ENCODE measurements around the gene PGA3.

Gene PGA3

DNA sequence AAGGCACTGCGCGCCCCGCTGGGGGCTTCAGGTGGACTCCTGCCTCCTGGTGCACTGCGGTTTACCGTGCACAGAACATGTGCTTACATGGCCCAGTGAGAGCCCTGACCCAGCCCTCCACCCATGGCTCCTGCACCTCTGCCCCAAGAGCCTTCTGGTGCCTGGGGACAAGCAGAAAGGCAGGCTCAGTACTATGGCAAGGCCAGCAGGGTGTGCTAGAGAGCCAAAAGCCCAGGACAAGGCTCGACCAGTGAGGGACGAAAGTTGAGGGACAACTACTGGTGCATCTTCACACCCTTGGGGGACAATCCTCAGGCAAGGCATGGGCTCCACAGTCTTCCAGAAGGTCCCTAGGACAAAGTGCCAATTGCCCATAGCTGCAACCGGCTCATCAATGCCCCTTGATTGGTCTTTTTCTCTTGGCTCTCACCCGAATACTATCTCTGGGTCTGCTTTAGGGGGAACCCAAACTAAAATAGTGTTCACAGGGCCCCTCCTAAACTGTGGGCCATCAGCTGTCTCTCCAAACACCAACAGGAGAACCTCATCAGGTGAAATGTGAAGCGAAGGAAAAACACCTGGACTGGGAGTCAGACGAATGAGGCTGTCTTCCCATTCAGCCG is 51.2 kb downstream of the PGA3 start:
- peak; percentile 67 for DNase-seq

DNA sequence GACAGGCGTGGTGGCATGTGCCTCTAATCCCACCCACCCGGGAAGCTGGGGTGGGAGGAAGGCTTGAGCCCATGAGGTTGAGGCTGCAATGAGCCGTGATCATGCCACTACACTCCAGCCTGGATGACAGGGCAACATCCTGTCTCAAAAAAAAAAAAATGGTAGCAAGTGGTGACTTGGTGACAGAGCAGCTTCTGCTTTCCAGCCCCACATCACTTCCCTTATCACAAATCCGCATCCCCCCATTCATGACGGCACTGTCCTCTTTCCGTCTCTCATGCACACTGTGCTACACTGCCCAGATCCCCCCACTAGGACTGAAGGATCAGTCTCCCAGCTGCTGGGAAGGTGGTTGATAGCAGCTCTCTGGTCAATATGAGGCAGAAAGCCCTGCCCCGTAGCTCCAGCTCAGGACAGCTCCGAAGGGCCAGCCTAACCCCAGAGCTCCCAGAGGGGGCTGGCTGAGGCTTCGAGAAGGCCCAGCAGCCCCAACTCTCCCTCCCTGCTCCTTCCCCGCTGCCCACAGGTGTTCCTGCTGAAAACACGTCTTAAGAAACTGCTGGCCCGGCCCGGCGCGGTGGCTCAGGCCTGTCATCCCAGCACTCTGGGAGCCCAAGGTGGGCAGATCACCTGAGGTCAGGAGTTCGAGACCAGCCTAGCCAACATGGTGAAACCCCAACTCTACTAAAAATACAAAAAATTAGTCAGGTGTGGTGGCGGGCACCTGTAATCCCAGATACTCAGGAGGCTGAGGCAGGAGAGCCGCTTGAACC is 53.6 kb downstream of the PGA3 start:
- no peak for DNase-seq

DNA sequence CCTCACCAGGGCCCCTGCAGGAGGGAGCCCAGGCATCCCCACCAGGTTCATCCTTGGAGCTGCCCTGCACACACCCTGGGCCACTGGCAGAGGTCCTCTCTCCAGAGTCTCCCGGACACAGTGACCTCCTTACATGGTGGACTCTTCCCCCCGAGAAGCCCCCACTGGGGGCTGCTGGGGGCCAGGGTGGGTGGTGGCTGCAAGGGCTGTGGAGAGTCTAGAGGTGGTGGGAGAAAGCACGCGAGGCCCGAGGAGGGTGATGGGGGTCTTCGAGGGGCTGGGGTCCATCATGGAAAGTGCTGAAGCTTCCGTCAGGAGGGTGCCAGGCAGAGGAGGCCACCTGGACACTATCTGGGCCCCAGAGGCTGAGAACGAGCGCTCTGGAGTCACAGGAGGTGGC is 55.2 kb downstream of the PGA3 start:
- no peak for DNase-seq

DNA sequence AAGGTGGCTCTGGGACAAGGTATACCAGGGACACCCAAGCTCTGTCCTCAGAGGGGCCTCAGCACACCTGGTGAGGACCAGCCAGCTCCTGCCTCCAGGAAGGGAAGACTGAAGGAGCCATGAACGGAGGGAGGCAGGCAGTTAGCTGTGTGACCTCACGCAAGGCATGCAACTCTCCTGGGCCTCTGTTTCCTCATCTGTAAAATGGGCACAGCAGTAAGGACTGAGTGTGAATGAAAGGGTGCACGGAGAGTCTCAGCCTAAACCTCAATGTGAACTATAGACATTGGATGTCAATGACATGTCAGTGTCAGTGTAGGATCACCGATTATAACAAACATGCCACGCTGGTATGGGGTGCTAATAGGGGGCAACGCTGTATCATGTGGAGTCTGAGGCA is 56.0 kb downstream of the PGA3 start:
- DNase-seq = no peak
